Trophoblast cell (in vitro differentiated cells and primary cell): ENCODE measurements around the gene RTN4R.

Source experiments
- DNase-seq, 2 donors: peaks; one replicate each; pipeline ENCODE4 v3.0.0-alpha.2; 2016
- H2AFZ ChIP-seq: 2 replicates; pipeline ENCODE4 v1.6.1; 2013; ENCODE audit warnings: low read length, moderate library complexity, mild to moderate bottlenecking; ENCODE audit not compliant: insufficient read depth, poor library complexity
- H2AK5ac ChIP-seq: 2 replicates; pipeline ENCODE4 v1.6.1; 2013; ENCODE audit warnings: mild to moderate bottlenecking, low read length
- H2BK120ac ChIP-seq: 2 replicates; pipeline ENCODE4 v1.6.1; 2013; ENCODE audit warnings: low read length, mild to moderate bottlenecking, moderate library complexity; ENCODE audit not compliant: insufficient read depth, poor library complexity
- H2BK12ac ChIP-seq: 2 replicates; pipeline ENCODE4 v1.6.1; 2013; ENCODE audit warnings: mild to moderate bottlenecking, low read length, moderate library complexity
- H2BK5ac ChIP-seq: 2 replicates; pipeline ENCODE4 v1.6.1; 2013; ENCODE audit warnings: low read length, low read depth, moderate library complexity, mild to moderate bottlenecking; ENCODE audit not compliant: poor library complexity
- H3K14ac ChIP-seq: 2 replicates; pipeline ENCODE4 v1.6.1; 2013; ENCODE audit warnings: mild to moderate bottlenecking, low read length
- H3K18ac ChIP-seq: 2 replicates; pipeline ENCODE4 v1.6.1; 2013; ENCODE audit warnings: mild to moderate bottlenecking, low read length
- H3K23ac ChIP-seq: 2 replicates; pipeline ENCODE4 v1.6.1; 2013; ENCODE audit warnings: low read length
- H3K27ac ChIP-seq: 2 replicates; pipeline ENCODE4 v1.5.1; 2013; ENCODE audit warnings: low read depth, mild to moderate bottlenecking, inconsistent platforms, low read length, moderate library complexity
- H3K27me3 ChIP-seq: 2 replicates; pipeline ENCODE4 v1.6.1; 2013; ENCODE audit warnings: inconsistent platforms, mild to moderate bottlenecking, low read length, moderate library complexity; ENCODE audit not compliant: insufficient read depth
- H3K36me3 ChIP-seq, 2 experiments: 1 replicate in 1 of 2; 2 replicates in 1 of 2; pipeline ENCODE4 v1.6.1; 2013; ENCODE audit warnings: low read length in 2 of 2, mild to moderate bottlenecking in 2 of 2, moderate library complexity in 1 of 2; ENCODE audit not compliant: insufficient read depth in 2 of 2, control insufficient read depth in 1 of 2
- H3K4ac ChIP-seq: 2 replicates; pipeline ENCODE4 v1.6.1; 2013; ENCODE audit warnings: low read depth, mild to moderate bottlenecking, low read length, moderate library complexity
- H3K4me1 ChIP-seq, 2 experiments: 1 replicate in 1 of 2; 2 replicates in 1 of 2; pipeline ENCODE4 v1.6.1; 2013; ENCODE audit warnings: low read length in 2 of 2, mild to moderate bottlenecking in 2 of 2, moderate library complexity in 1 of 2; ENCODE audit not compliant: insufficient read depth in 2 of 2, control insufficient read depth in 1 of 2
- H3K4me2 ChIP-seq: 2 replicates; pipeline ENCODE4 v1.6.1; 2013; ENCODE audit warnings: inconsistent platforms, mild to moderate bottlenecking, low read length, moderate library complexity
- H3K4me3 ChIP-seq: 2 replicates; pipeline ENCODE4 v1.5.1; 2013; ENCODE audit warnings: mild to moderate bottlenecking, low read depth, low read length, inconsistent platforms
- H3K79me1 ChIP-seq: one replicate; pipeline ENCODE4 v1.6.1; 2013; ENCODE audit warnings: low read length
- H3K79me2 ChIP-seq: 2 replicates; pipeline ENCODE4 v1.6.1; 2013; ENCODE audit warnings: low read length, mild to moderate bottlenecking; ENCODE audit not compliant: control insufficient read depth, insufficient read depth, poor library complexity
- H3K9ac ChIP-seq: 2 replicates; pipeline ENCODE4 v1.6.1; 2013; ENCODE audit warnings: mild to moderate bottlenecking, low read length
- H3K9me3 ChIP-seq: 2 replicates; pipeline ENCODE4 v1.6.1; 2013; ENCODE audit warnings: low read depth, mild to moderate bottlenecking, control low read depth, inconsistent platforms, low read length; ENCODE audit not compliant: insufficient read depth
- H4K12ac ChIP-seq: 2 replicates; pipeline ENCODE4 v1.6.1; 2013; ENCODE audit warnings: low read depth, mild to moderate bottlenecking, low read length, moderate library complexity
- H4K8ac ChIP-seq: 2 replicates; pipeline ENCODE4 v1.6.1; 2013; ENCODE audit warnings: low read depth, mild to moderate bottlenecking, low read length, moderate library complexity
- H4K91ac ChIP-seq: one replicate; pipeline ENCODE4 v1.6.1; 2013; ENCODE audit warnings: low read depth, mild to moderate bottlenecking, low read length, moderate library complexity
- WGBS: extraction: QIAGEN DNeasy Blood & Tissue Kit; methylation state at CpG from one replicate; pipeline ENCODE4 v1.1.7; 2013; ENCODE audit warnings: missing lambda C conversion rate; ENCODE audit not compliant: insufficient read length, insufficient coverage; ENCODE audit errors: extremely low coverage; 5-methylcytosine and 5-hydroxymethylcytosine counted together

Gene RTN4R

DNA sequence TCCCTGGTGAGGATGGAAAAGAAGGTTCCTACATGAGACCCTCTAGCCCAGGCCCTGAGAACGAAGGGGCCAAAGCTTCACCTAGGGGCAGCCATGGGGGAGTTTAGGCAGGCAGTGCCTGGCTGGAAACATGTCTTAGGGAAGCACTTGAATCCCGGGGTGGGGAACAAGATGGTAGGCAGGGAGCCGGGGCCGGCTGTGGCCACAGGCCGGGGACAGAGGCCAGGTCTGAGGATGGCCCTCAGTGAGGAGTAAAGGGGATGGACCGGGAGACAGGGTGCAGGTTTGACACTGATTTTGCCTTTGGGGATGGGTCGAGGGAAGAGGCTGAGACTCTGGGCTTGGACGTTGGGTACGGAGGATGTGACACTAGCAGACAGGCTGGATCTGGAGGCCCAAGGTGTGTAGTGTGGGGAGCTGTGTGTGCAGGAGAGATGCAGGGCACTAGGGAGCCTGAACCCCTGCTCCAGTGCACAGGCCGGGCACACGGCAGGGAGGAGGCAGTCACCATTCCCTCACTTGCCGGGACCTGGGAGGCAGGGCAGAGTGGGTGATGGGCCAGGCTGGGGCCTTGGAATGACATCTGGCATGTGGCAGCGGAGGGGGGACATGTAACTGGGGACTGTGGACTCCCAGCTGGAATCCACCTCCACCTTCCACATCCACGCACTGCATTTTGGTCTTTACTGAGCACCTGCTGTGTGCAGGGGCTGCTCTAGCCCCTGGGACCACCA lies 6.1 kb downstream of the RTN4R start:
- H3K9me3 ChIP-seq: peaks cover under 1% of the 10 kb centered on the region
- H3K36me3 ChIP-seq: no peaks in the 10 kb centered on the region
- H3K23ac ChIP-seq: no peak overlapping the region
- DNase-seq: no peak
- no peak overlapping the region for H3K9ac ChIP-seq
- H3K79me1 ChIP-seq: no peaks in the 10 kb centered on the region
- H3K79me2 ChIP-seq: no peaks in the 10 kb centered on the region
- H4K12ac ChIP-seq: no peak overlapping the region
- H2BK120ac ChIP-seq: no peak overlapping the region
- H2BK12ac ChIP-seq: no peak overlapping the region
- H2AFZ ChIP-seq: no peak overlapping the region
- no peak overlapping the region for H3K14ac ChIP-seq
- H3K4me3 ChIP-seq: no peak overlapping the region
- no peaks in the 10 kb centered on the region for H3K27me3 ChIP-seq
- no peak overlapping the region for H4K8ac ChIP-seq
- H3K4me1 ChIP-seq: peaks cover 0 to under 1% of the 10 kb centered on the region in 2 experiments
- H3K18ac ChIP-seq: no peak overlapping the region
- H2AK5ac ChIP-seq: no peak overlapping the region
- no peak overlapping the region for H3K27ac ChIP-seq
- WGBS: no CpG with 5 or more reads among the region's 14 CpGs
- H3K4me2 ChIP-seq: no peak overlapping the region
- H4K91ac ChIP-seq: no peak overlapping the region
- H2BK5ac ChIP-seq: no peak overlapping the region
- H3K4ac ChIP-seq: no peak overlapping the region

- no CpG with 5 or more reads among the region's 19 CpGs for WGBS
- H3K9me3 ChIP-seq: no peaks in the 10 kb centered on the region
Measured at GRCh38 chr22:20260071-20260765, 7.9 kb downstream of the RTN4R start.

GRCh38 chr22:20259327-20259688 lies 8.8 kb downstream of the RTN4R start:
- Histone ChIP-seq H3K18ac (no peak overlapping the region), H3K23ac (no peak overlapping the region), H3K27me3 (no peaks in the 10 kb centered on the region), H2AK5ac (no peak overlapping the region), H2AFZ (no peak overlapping the region), H3K27ac (no peak overlapping the region), H3K4me3 (no peak overlapping the region), H3K4ac (no peak overlapping the region), H3K79me2 (no peaks in the 10 kb centered on the region), H3K4me2 (no peak overlapping the region), H4K12ac (no peak overlapping the region), H2BK5ac (no peak overlapping the region), H3K4me1 (no peaks in the 10 kb centered on the region), H4K8ac (no peak overlapping the region), H3K36me3 (no peaks in the 10 kb centered on the region), H3K14ac (no peak overlapping the region), H2BK120ac (no peak overlapping the region), H3K9ac (no peak overlapping the region), H3K9me3 (no peaks in the 10 kb centered on the region), H4K91ac (no peak overlapping the region), H2BK12ac (no peak overlapping the region), H3K79me1 (no peaks in the 10 kb centered on the region)
- WGBS: no CpG with 5 or more reads among the region's 8 CpGs
- DNase-seq: no peak

More at GRCh38 chr22:20260071-20260765, 7.9 kb downstream of the RTN4R start:
- Histone ChIP-seq H2BK120ac (no peak overlapping the region), H3K36me3 (no peaks in the 10 kb centered on the region), H3K9ac (no peak overlapping the region), H2BK12ac (no peak overlapping the region), H4K91ac (no peak overlapping the region), H3K4me3 (no peak overlapping the region), H3K4ac (no peak overlapping the region), H2AFZ (no peak overlapping the region), H3K79me1 (no peaks in the 10 kb centered on the region), H3K27me3 (no peaks in the 10 kb centered on the region), H3K18ac (no peak overlapping the region), H4K8ac (no peak overlapping the region), H3K4me2 (no peak overlapping the region), H2AK5ac (no peak overlapping the region), H3K27ac (no peak overlapping the region), H4K12ac (no peak overlapping the region), H3K23ac (no peak overlapping the region), H3K14ac (no peak overlapping the region), H3K4me1 (no peaks in the 10 kb centered on the region), H3K79me2 (no peaks in the 10 kb centered on the region), H2BK5ac (no peak overlapping the region)
- no peak for DNase-seq

DNA sequence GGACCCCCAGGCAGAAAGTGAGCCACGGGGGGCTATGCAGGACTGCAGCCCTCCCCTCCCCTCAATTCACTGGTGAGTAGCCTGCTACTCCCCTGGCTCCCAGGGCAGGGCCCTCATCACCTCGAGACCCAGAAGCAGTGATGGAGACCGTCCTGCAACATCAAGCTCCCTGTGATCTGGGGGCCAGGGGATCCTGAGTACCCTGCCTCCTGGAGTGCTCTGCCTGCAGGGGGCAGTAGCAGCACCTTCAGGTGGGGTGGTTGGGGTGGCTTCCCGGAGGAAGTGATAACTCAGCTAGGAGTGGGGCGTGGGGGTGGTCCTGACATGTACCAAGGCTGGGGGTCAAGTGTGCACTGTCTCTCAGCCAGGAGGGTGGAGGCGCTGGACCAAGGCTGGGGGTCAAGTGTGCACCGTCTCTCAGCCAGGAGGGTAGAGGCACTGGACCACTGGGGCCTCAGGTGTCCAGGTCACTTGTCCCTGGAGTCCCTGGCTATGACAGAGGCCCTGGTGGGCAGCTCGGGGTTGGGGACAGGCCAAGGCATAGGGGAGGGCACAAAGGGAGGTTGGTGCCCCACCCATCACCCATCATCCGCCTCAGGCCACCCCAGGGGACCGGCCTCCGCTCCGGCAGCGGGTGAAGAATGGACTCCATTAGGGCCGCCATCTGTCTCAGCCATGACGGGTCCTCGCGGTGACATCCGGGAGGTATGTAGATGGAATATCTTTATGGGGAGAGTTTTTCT lies 9.4 kb downstream of the RTN4R start:
- no peak overlapping the region for H2BK5ac ChIP-seq
- no peak overlapping the region for H3K4ac ChIP-seq
- H4K91ac ChIP-seq: no peak overlapping the region
- no peak overlapping the region for H3K23ac ChIP-seq
- H3K9ac ChIP-seq: no peak overlapping the region
- H3K4me1 ChIP-seq: no peaks in the 10 kb centered on the region
- H3K79me1 ChIP-seq: no peaks in the 10 kb centered on the region
- H3K79me2 ChIP-seq: no peaks in the 10 kb centered on the region
- H2BK12ac ChIP-seq: no peak overlapping the region
- H3K27ac ChIP-seq: no peak overlapping the region
- no peak overlapping the region for H2BK120ac ChIP-seq
- DNase-seq: peak in 1 of 2 donors; percentile 18
- no peaks in the 10 kb centered on the region for H3K27me3 ChIP-seq
- H3K4me3 ChIP-seq: no peak overlapping the region
- no peak overlapping the region for H2AK5ac ChIP-seq
- no CpG with 5 or more reads among the region's 18 CpGs for WGBS
- no peak overlapping the region for H2AFZ ChIP-seq
- no peak overlapping the region for H3K18ac ChIP-seq
- H3K4me2 ChIP-seq: no peak overlapping the region
- H4K8ac ChIP-seq: no peak overlapping the region
- H3K9me3 ChIP-seq: no peaks in the 10 kb centered on the region
- H4K12ac ChIP-seq: no peak overlapping the region
- H3K14ac ChIP-seq: no peak overlapping the region
- no peaks in the 10 kb centered on the region for H3K36me3 ChIP-seq
